Astrocyte of the spinal cord (primary cell): ENCODE data around the gene UBAP2L.
A peak's percentile ranks its signal among the peaks of the same experiment; 100 is the strongest.

Source experiments
- DNase-seq: peaks from one replicate; pipeline ENCODE4 v3.0.0; 2011; ENCODE audit warnings: low read depth, low spot score
- H3K4me3 ChIP-seq: 2 replicates; pipeline ENCODE4 v1.5.1; 2011; ENCODE audit warnings: low read depth, mild to moderate bottlenecking, low read length, moderate library complexity
- in situ Hi-C: cut with HindIII; loops from 2 replicates; pipeline ENCODE4 v1.10.0; 2017; ENCODE audit warnings: low sequenced_read_pairs
- TF ChIP-seq, protein P1 (sequence below): IDR thresholded peaks from 2 replicates; pipeline ENCODE4 v1.5.1; 2012; ENCODE audit warnings: low read depth, mild to moderate bottlenecking, low read length, inconsistent platforms

UBAP2L gene

GRCh38 chr1:154213274-154213673, 7.5 kb upstream of the UBAP2L start:
- in situ Hi-C loops: no loop called here
- no peak overlapping the region for H3K4me3 ChIP-seq
- peak; percentile 24 for DNase-seq
- TF ChIP-seq, protein P1, sequence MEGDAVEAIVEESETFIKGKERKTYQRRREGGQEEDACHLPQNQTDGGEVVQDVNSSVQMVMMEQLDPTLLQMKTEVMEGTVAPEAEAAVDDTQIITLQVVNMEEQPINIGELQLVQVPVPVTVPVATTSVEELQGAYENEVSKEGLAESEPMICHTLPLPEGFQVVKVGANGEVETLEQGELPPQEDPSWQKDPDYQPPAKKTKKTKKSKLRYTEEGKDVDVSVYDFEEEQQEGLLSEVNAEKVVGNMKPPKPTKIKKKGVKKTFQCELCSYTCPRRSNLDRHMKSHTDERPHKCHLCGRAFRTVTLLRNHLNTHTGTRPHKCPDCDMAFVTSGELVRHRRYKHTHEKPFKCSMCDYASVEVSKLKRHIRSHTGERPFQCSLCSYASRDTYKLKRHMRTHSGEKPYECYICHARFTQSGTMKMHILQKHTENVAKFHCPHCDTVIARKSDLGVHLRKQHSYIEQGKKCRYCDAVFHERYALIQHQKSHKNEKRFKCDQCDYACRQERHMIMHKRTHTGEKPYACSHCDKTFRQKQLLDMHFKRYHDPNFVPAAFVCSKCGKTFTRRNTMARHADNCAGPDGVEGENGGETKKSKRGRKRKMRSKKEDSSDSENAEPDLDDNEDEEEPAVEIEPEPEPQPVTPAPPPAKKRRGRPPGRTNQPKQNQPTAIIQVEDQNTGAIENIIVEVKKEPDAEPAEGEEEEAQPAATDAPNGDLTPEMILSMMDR: no peak

DNA sequence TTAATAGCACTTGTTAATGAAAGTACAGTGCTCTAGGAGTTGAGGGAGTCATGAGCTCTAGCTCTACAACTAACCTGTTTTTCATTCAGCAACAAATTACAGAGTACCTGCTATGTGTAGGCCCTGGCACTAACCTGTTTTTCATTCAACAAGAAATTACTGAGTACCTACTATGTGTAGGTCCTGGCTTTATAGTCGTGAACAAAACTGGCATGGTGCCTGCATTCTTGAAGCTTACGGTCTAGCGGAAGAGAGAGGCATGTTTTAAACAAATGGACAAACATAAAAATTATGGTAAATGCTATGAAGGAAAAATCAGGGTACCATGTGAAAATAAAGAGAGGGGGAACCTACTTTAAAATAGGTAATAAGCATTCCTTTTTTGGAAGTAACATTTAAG, 2.2 kb upstream of the UBAP2L start:
- no peak for DNase-seq
- TF ChIP-seq, protein P1: no peak
- H3K4me3 ChIP-seq: peak overlapping the region; percentile 80
- in situ Hi-C loops: no loop called here

- in situ Hi-C loops: no loop called here
- TF ChIP-seq, protein P1: no peak
- H3K4me3 ChIP-seq: peak overlapping the region; percentile 80
- DNase-seq: peak; percentile 32
Observed at GRCh38 chr1:154219541-154219940, 1.2 kb upstream of the UBAP2L start.

DNA sequence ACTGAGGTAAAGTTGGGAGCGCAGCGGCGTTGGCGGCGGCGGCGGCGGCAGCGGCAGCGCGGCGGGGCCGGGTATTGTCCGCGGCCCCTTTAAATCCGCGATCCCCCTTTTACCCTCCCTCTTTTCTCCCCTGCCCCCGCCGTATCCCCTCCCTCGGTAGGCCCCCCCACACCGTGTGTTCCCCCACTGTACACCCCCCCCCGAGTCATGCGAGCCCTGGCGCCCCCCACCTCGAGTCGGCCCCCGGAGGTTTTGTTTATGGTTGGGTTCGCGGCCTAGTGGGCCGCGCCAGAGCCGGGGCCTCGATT, 169 bp downstream of the UBAP2L start:
- in situ Hi-C loops: no loop called here
- no peak for DNase-seq
- TF ChIP-seq, protein P1: no peak
- peak overlapping the region; percentile 91 for H3K4me3 ChIP-seq

- H3K4me3 ChIP-seq: peak overlapping the region; percentile 91
- TF ChIP-seq, protein P1: no peak
- in situ Hi-C loops: no loop called here
- peak; percentile 79 for DNase-seq
Observed at GRCh38 chr1:154221278-154222001, 685 bp downstream of the UBAP2L start.

GRCh38 chr1:154222518-154222917, 1.8 kb downstream of the UBAP2L start:
- in situ Hi-C loops: no loop called here
- peak overlapping the region; percentile 91 for H3K4me3 ChIP-seq
- no peak for DNase-seq
- TF ChIP-seq, protein P1: no peak
